ENCODE measurements around the gene ACTL6B. TPM values are rescaled to one million over a fixed set of nuclear protein-coding genes. Genes with fewer than 3 reads are reported as not detected.

The ACTL6B gene
- total RNA-seq, 1 donor from 2014 or later, result 3.1 TPM

DNA sequence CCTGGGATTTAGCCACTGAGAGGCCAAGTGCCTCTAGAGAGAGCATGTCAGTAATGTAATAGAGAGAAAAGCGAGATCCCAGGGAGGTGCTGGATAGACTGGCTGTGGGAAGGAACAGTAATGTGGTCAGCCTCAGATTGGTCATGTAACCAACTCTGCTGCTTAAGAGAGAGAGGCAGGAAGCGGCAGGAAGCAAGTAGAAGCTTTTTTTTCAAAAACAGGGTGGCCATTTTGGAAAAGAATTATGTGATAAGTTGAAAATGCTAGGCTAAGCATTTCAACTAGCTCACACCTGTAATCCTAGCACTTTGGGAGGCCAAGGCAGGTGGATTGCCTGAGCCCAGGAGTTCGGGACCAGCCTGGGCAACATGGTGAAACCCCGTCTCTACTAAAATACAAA, 57.8 kb downstream of the ACTL6B start:
- Mint-ChIP-seq H3K36me3 (ENCODE audit: low read depth) (no peaks in the 10 kb centered on the region), H3K27ac (ENCODE audit: unreplicated experiment) (no peak overlapping the region), H3K4me1 (peaks cover 10% of the 10 kb centered on the region), H3K27me3 (ENCODE audit: low read depth) (peaks cover 8% of the 10 kb centered on the region), H3K9me3 (no peaks in the 10 kb centered on the region), H3K4me3 (peak overlapping the region; percentile 44)
- TF ChIP-seq, protein P1, sequence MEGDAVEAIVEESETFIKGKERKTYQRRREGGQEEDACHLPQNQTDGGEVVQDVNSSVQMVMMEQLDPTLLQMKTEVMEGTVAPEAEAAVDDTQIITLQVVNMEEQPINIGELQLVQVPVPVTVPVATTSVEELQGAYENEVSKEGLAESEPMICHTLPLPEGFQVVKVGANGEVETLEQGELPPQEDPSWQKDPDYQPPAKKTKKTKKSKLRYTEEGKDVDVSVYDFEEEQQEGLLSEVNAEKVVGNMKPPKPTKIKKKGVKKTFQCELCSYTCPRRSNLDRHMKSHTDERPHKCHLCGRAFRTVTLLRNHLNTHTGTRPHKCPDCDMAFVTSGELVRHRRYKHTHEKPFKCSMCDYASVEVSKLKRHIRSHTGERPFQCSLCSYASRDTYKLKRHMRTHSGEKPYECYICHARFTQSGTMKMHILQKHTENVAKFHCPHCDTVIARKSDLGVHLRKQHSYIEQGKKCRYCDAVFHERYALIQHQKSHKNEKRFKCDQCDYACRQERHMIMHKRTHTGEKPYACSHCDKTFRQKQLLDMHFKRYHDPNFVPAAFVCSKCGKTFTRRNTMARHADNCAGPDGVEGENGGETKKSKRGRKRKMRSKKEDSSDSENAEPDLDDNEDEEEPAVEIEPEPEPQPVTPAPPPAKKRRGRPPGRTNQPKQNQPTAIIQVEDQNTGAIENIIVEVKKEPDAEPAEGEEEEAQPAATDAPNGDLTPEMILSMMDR (conservative IDR thresholded peaks at IDR 0.05), result no peak
- DNase-seq (ENCODE audit: low read depth, low spot score), result no peak

DNA sequence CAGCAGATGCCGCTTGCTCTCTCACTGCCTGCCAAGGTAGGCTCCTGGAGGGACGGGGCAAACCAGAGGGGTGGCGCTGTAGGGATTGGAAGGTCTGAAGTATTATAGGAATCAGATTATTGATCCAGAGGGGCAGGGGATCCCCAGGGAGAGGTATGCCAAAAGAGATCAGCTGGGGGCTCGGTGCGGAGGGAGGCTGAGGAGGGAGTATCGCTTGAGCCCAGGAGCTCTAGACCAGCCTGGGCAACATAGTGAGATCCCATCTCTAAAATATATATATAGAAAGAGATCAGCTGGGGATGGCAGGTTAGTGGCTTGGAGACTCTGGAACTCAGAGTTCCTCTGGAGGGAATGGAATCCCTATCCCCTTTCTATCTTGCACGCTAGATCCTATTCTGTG, 61.1 kb downstream of the ACTL6B start:
- no peaks in the 10 kb centered on the region for H3K9me3 Mint-ChIP-seq
- peaks cover 5% of the 10 kb centered on the region for H3K4me1 Mint-ChIP-seq
- TF ChIP-seq, protein P1 (conservative IDR thresholded peaks at IDR 0.05), result no peak
- H3K27ac Mint-ChIP-seq (ENCODE audit: unreplicated experiment), result peak overlapping the region; percentile 19
- H3K27me3 Mint-ChIP-seq (ENCODE audit: low read depth), result no peaks in the 10 kb centered on the region
- no peak overlapping the region for H3K4me3 Mint-ChIP-seq
- DNase-seq (ENCODE audit: low read depth, low spot score), result no peak
- no peaks in the 10 kb centered on the region for H3K36me3 Mint-ChIP-seq (ENCODE audit: low read depth)

Other genes with a start within 250 kb of the ACTL6B start
- gene ZCWPW1, start 227.7 kb downstream of the ACTL6B start, total RNA-seq, result 1.8 and 2.0 TPM in 2 replicates
- gene MEPCE, start 226.6 kb downstream of the ACTL6B start, total RNA-seq, result 46.9 and 49.8 TPM in 2 replicates
- 39.5 and 42.1 TPM in 2 replicates for gene PPP1R35, start 220.0 kb downstream of the ACTL6B start, total RNA-seq
- 1.0 and 1.4 TPM in 2 replicates for gene SPACDR, start 192.2 kb downstream of the ACTL6B start, total RNA-seq
- gene TSC22D4, start 177.2 kb downstream of the ACTL6B start, total RNA-seq, result 28.8 and 32.8 TPM in 2 replicates
- gene NYAP1, start 172.5 kb downstream of the ACTL6B start, total RNA-seq, result 4.8 and 5.2 TPM in 2 replicates
- 11.6 and 13.3 TPM in 2 replicates for gene AGFG2, start 117.2 kb downstream of the ACTL6B start, total RNA-seq
- 3.4 and 4.6 TPM in 2 replicates for gene SAP25, start 82.5 kb downstream of the ACTL6B start, total RNA-seq
- gene LRCH4, start 70.3 kb downstream of the ACTL6B start, total RNA-seq, result 44.2 and 46.6 TPM in 2 replicates
- gene FBXO24, start 70.1 kb downstream of the ACTL6B start, total RNA-seq, result 0.50 and 0.61 TPM in 2 replicates
- gene PCOLCE, start 54.1 kb downstream of the ACTL6B start, total RNA-seq, result 13.7 and 16.7 TPM in 2 replicates
- gene MOSPD3, start 43.9 kb downstream of the ACTL6B start, total RNA-seq, result 24.3 and 27.9 TPM in 2 replicates
- 1.7 and 2.4 TPM in 2 replicates for gene TFR2, start 14.9 kb downstream of the ACTL6B start, total RNA-seq
- 215 and 229 TPM in 2 replicates for gene GNB2, start 17.3 kb upstream of the ACTL6B start, total RNA-seq
- 71.8 and 82.9 TPM in 2 replicates for gene GIGYF1, start 37.8 kb upstream of the ACTL6B start, total RNA-seq
- gene POP7, start 49.7 kb upstream of the ACTL6B start, total RNA-seq, result 64.1 and 67.9 TPM in 2 replicates
- 0.23 and 0.30 TPM in 2 replicates for gene EPO, start 64.0 kb upstream of the ACTL6B start, total RNA-seq
- not detected in 2 replicates for gene ZAN, start 77.1 kb upstream of the ACTL6B start, total RNA-seq
- 80.4 and 84.5 TPM in 2 replicates for gene EPHB4, start 171.1 kb upstream of the ACTL6B start, total RNA-seq
- gene SLC12A9, start 196.3 kb upstream of the ACTL6B start, total RNA-seq, result 25.2 and 27.7 TPM in 2 replicates
- gene TRIP6, start 210.9 kb upstream of the ACTL6B start, total RNA-seq, result 34.8 and 39.7 TPM in 2 replicates
- 330 and 356 TPM in 2 replicates for gene SRRT, start 218.7 kb upstream of the ACTL6B start, total RNA-seq
- gene UFSP1, start 233.3 kb upstream of the ACTL6B start, total RNA-seq, result 4.4 and 4.6 TPM in 2 replicates
- 1.7 and 2.0 TPM in 2 replicates for gene ACHE, start 239.4 kb upstream of the ACTL6B start, total RNA-seq